ENCODE results near the gene PREX1.

- TF ChIP-seq CTCF (IDR thresholded peaks at IDR 0.05; ENCODE audit: insufficient read depth, low read length) (no peak), POLR2AphosphoS5 (IDR thresholded peaks at IDR 0.05; ENCODE audit: low read depth) (no peak), REST (IDR thresholded peaks at IDR 0.05; ENCODE audit: insufficient replicate concordance, low read depth) (no peak), SPI1 (IDR thresholded peaks at IDR 0.05; ENCODE audit: borderline replicate concordance, low read depth) (no peak), GABPA (IDR thresholded peaks at IDR 0.05; ENCODE audit: low read depth) (no peak)
Measured at GRCh38 chr20:48638546-48638945, 189.3 kb downstream of the PREX1 start.

All from HL-60 (cell line).